HG03432 (cell line): ENCODE data around the gene SPAAR.

Source experiments
- ATAC-seq: cut with Tn5 transposase; IDR thresholded peaks from one replicate; pipeline ENCODE4 v1.9.1; 2021; ENCODE audit warnings: mild to moderate bottlenecking, moderate library complexity; ENCODE audit not compliant: unreplicated experiment

SPAAR gene

GRCh38 chr9:35945341-35946018 lies 36.2 kb downstream of the SPAAR start:
- ATAC-seq, result no peak

- ATAC-seq, result no peak
Observed at GRCh38 chr9:35948451-35948850, 39.2 kb downstream of the SPAAR start.

- no peak for ATAC-seq
Observed at GRCh38 chr9:35948901-35949318, 39.6 kb downstream of the SPAAR start.

GRCh38 chr9:35951736-35952135 lies 42.4 kb downstream of the SPAAR start:
- ATAC-seq, result no peak

GRCh38 chr9:35952526-35953191 lies 43.4 kb downstream of the SPAAR start:
- no peak for ATAC-seq

- ATAC-seq, result no peak
Observed at GRCh38 chr9:35954942-35955546, 45.8 kb downstream of the SPAAR start.

GRCh38 chr9:35956651-35957050 lies 47.4 kb downstream of the SPAAR start:
- no peak for ATAC-seq

- ATAC-seq, result no peak
Observed at GRCh38 chr9:35958104-35958837, 49.0 kb downstream of the SPAAR start, which contains the start of gene OR2S2. Gene OR2S2 (minus strand): TSS chr9:35958154. CDS start chr9:35958098, 56 bp downstream.

GRCh38 chr9:35960039-35960655 lies 50.9 kb downstream of the SPAAR start:
- ATAC-seq, result no peak
